Measurements from ENCODE around the gene L1CAM.

GRCh38 chrX:153902385-153902784 is 16.4 kb upstream of the L1CAM start:
- TF ChIP-seq, protein P1, sequence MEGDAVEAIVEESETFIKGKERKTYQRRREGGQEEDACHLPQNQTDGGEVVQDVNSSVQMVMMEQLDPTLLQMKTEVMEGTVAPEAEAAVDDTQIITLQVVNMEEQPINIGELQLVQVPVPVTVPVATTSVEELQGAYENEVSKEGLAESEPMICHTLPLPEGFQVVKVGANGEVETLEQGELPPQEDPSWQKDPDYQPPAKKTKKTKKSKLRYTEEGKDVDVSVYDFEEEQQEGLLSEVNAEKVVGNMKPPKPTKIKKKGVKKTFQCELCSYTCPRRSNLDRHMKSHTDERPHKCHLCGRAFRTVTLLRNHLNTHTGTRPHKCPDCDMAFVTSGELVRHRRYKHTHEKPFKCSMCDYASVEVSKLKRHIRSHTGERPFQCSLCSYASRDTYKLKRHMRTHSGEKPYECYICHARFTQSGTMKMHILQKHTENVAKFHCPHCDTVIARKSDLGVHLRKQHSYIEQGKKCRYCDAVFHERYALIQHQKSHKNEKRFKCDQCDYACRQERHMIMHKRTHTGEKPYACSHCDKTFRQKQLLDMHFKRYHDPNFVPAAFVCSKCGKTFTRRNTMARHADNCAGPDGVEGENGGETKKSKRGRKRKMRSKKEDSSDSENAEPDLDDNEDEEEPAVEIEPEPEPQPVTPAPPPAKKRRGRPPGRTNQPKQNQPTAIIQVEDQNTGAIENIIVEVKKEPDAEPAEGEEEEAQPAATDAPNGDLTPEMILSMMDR (IDR thresholded peaks at IDR 0.05), result no peak
- no peak for TF ChIP-seq POLR2A (IDR thresholded peaks at IDR 0.05)
